Heart left ventricle (tissue), 16 donors: ENCODE results near the gene VN1R2. TPM values are rescaled to one million over a fixed set of nuclear protein-coding genes. Genes with fewer than 3 reads are reported as not detected.
"Not testable (repeated sequence)": the region's sequence is repeated elsewhere in the genome, so short reads cannot be mapped to it uniquely, and the experiment has no call there.

Source experiments
- ATAC-seq, 4 donors: fragments of 200-7000 bp; cut with Tn5 transposase; one replicate each; pipeline ENCODE4 v1.9.1; 2020 to 2022; ENCODE audit warnings: moderate library complexity in 4 of 4, mild to moderate bottlenecking in 3 of 4, moderate number of reproducible peaks in 1 of 4
- DNase-seq, 5 donors: peaks; one replicate each; pipeline ENCODE4 v3.0.0-alpha.2; 2020
- H3K27ac ChIP-seq, 12 donors: fragments of 200-600 bp; sonication (generic) in 4 of 12; one replicate each; pipeline versions ENCODE4 v1.5.0 to v1.8.0; 2016 to 2022; ENCODE audit warnings: mild to moderate bottlenecking in 2 of 12
- H3K27me3 ChIP-seq, 9 donors: fragments of 200-600 bp; sonication (generic) in 2 of 9; one replicate each; pipeline versions ENCODE4 v1.5.1 to v1.8.0; 2016 to 2022; ENCODE audit warnings: mild to moderate bottlenecking in 3 of 9
- H3K36me3 ChIP-seq, 9 donors: fragments of 200-600 bp; sonication (generic) in 2 of 9; one replicate each; pipeline versions ENCODE4 v1.5.0 to v1.8.0; 2018 to 2022; ENCODE audit warnings: mild to moderate bottlenecking in 2 of 9
- H3K4me1 ChIP-seq, 12 donors: fragments of 200-600 bp; sonication (generic) in 4 of 12; one replicate each; pipeline versions ENCODE4 v1.5.0 to v1.8.0; 2016 to 2022; ENCODE audit warnings: mild to moderate bottlenecking in 3 of 12
- H3K4me3 ChIP-seq, 12 donors: fragments of 200-600 bp; sonication (generic) in 4 of 12; one replicate each; pipeline versions ENCODE4 v1.5.0 to v1.8.0; 2017 to 2022; ENCODE audit warnings: mild to moderate bottlenecking in 9 of 12, moderate library complexity in 4 of 12
- H3K9me3 ChIP-seq, 12 donors: fragments of 200-600 bp; sonication (generic) in 4 of 12; one replicate each; pipeline versions ENCODE4 v1.5.0 to v1.8.0; 2016 to 2022; ENCODE audit warnings: mild to moderate bottlenecking in 1 of 12
- POLR2A ChIP-seq, 2 donors: fragments of 450-650 bp; IDR thresholded peaks; one replicate each; pipeline ENCODE4 v1.6.1; 2017; ENCODE audit warnings: antibody characterized with exemption in 2 of 2, mild to moderate bottlenecking in 2 of 2, moderate library complexity in 2 of 2
- WGBS, 4 donors: extraction: QIAGEN DNeasy Blood & Tissue Kit in 2 of 4; methylation state at CpG; one replicate each; pipeline versions ENCODE4 v1.1.5 to v1.1.7; 2013 to 2018; 5-methylcytosine and 5-hydroxymethylcytosine counted together
- intact Hi-C, 10 donors: fragments of 100-400 bp; cut with DNase I; formaldehyde crosslinking; loops; one replicate each; pipeline versions ENCODE4 v1.11.1 to v1.14.2; 2022
- polyA plus RNA-seq, 2 donors: library from polyadenylated mRNA; stranded (reverse); fragments of 200-250 nt; gene quantifications; one replicate each; pipeline ENCODE4 v1.2.3, GENCODE V29; 2013
- total RNA-seq, 9 donors: library from RNA; depleted of rRNA in 2 of 9; stranded (reverse); fragments of >200 nt in 2 of 9; fragmentation: NEBNext Ultra II Directional in 3 of 9; extraction: Animal tissue kit (Norgen Biotek cat#: 25700) in 3 of 9; gene quantifications; one replicate each; pipeline versions ENCODE4 v1.1.0 to v1.2.4, GENCODE V29; 2016 to 2023
- TF ChIP-seq, protein P1 (sequence below), 12 donors: fragments of 200-600 bp; sonication (generic) in 4 of 12; IDR thresholded peaks; one replicate each; pipeline versions ENCODE4 v1.5.0 to v1.8.0; 2018 to 2022; ENCODE audit warnings: antibody characterized with exemption in 12 of 12, mild to moderate bottlenecking in 5 of 12
- donor health status: ischemic (EF 13 %, LVEDD 7.1; RV severe dilation, severe dysfunction).
- donor health status: healthy with polysubstance abuse.
- donor health status: DM: no; HTN: yes; CAD: no.
- donor health status: DM: no; HTN: no; CAD: no.
- donor health status: ischemic (EF 25% LVEDD 6.9; RV normal size, moderate dysfunction).
- donor health status: ischemic (EF 25% LVEDD 5.7; RV mildly dilated, moderate dysfunction).
- donor health status: healthy.
- donor health status: DM: yes; HTN: yes; CAD: no.
- donor health status: ischemic (EF 35%, LVEDD 5.7; RV mildly dilated, moderate dysfunction).
- donor health status: nonischemic (EF 11% LVEDD 7.7; RV severe dilation, severe dysfunction).
- donor health status: DM: yes; HTN: yes; CAD: no.
- donor health status: PGD.
- donor health status: ischemic (EF 29% LVEDD 5.4; RV normal size, mild dysfunction).
- donor health status: nonischemic (EF 23%, LVEDD 6.1; RV moderate dilation, normal function).

The VN1R2 gene
- total and polyA plus RNA-seq, 11 donors = not detected

DNA sequence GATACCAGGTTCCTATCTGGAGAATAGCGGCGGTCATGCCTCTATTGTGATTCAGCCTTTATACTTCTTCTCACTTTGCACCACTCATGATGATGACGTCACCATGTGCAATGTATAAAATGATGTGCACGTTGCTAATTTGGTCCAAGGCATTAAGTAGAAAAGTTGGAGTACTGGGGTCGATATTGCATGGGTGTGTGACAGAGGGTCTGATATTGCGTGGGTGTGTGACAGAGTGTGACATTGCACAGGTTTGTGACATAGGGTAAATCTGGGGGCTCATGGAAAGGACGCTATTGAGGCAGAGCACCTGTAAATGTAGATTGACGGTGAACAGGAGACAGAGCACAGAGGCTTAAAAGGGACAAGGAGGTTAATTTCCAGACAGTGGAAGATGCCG, 14.0 kb downstream of the VN1R2 start:
- intact Hi-C loops = no loop called here
- TF ChIP-seq, protein P1, sequence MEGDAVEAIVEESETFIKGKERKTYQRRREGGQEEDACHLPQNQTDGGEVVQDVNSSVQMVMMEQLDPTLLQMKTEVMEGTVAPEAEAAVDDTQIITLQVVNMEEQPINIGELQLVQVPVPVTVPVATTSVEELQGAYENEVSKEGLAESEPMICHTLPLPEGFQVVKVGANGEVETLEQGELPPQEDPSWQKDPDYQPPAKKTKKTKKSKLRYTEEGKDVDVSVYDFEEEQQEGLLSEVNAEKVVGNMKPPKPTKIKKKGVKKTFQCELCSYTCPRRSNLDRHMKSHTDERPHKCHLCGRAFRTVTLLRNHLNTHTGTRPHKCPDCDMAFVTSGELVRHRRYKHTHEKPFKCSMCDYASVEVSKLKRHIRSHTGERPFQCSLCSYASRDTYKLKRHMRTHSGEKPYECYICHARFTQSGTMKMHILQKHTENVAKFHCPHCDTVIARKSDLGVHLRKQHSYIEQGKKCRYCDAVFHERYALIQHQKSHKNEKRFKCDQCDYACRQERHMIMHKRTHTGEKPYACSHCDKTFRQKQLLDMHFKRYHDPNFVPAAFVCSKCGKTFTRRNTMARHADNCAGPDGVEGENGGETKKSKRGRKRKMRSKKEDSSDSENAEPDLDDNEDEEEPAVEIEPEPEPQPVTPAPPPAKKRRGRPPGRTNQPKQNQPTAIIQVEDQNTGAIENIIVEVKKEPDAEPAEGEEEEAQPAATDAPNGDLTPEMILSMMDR (IDR thresholded peaks at IDR 0.05) = no peak
- TF ChIP-seq POLR2A (IDR thresholded peaks at IDR 0.05) = no peak
- no peak overlapping the region for H3K4me3 ChIP-seq
- no peak overlapping the region for H3K27ac ChIP-seq
- WGBS, 4 donors = 80 to 86% (median 83%) methylated on average over 9 of the region's 9 CpGs
- no peak for DNase-seq
- no peaks in the 10 kb centered on the region for H3K36me3 ChIP-seq
- H3K27me3 ChIP-seq = peaks cover 0 to 16% (median 0%) of the 10 kb centered on the region in 9 donors
- no peak for ATAC-seq
- peaks cover 0 to 1% (median 0%) of the 10 kb centered on the region in 12 donors for H3K9me3 ChIP-seq
- H3K4me1 ChIP-seq = no peaks in the 10 kb centered on the region

DNA sequence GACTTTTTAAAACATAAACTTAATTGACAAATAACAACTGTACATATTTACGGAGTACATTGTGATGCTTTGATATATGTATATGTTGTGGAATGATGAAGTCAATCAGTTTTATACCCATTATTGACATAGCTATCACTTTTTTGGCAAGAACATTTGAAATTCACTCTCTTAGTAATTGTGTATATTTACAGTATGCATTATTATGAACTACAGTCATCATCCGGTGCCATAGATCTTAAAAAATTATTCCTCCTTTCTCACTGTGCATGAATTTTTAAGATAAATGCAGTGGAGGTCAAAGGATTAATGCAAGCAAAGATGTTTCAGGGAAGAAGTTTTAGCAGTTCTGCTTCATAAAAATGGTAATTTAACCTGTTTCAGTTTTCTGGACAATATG, 17.4 kb downstream of the VN1R2 start:
- no peak overlapping the region for H3K4me3 ChIP-seq
- 93 to 97% (median 94%) methylated on average over 2 of the region's 2 CpGs for WGBS, 4 donors
- H3K36me3 ChIP-seq = no peaks in the 10 kb centered on the region
- H3K27ac ChIP-seq = no peak overlapping the region
- H3K9me3 ChIP-seq = peaks cover 0 to 7% (median 0%) of the 10 kb centered on the region in 12 donors
- intact Hi-C loops = no loop called here
- no peaks in the 10 kb centered on the region for H3K4me1 ChIP-seq
- DNase-seq (no peak), ATAC-seq (no peak)
- TF ChIP-seq POLR2A (IDR thresholded peaks at IDR 0.05) = no peak
- TF ChIP-seq, protein P1 (IDR thresholded peaks at IDR 0.05) = no peak
- H3K27me3 ChIP-seq = peaks cover 0 to 25% (median 0%) of the 10 kb centered on the region in 9 donors

DNA sequence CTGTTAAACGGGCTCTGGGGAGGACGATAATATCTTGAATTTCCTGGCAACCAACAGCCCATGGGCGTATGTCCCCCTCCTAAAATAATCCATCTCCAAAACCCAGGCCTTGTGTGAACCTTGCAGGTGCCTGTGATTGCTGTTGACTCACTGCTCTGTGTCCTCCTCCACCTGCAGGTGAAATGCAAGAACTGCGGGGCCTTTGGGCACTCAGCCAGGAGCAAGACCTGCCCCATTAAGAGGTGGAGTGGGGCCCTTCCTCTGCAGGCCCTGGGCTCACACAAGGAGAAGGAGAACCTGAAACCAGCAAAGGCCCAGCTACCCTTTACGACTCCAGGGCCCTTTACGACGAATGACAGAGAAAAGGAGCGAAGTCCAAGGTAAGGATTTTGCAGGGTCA, 23.9 kb downstream of the VN1R2 start:
- DNase-seq, H3K36me3 ChIP-seq, H3K9me3 ChIP-seq, H3K27ac ChIP-seq, H3K4me3 ChIP-seq, intact Hi-C loops, H3K4me1 ChIP-seq, ATAC-seq: not testable (repeated sequence)
- 22 to 81% (median 51%) methylated on average over 1 to 3 of the region's 8 CpGs for WGBS, 4 donors
- peaks cover 0 to 15% (median 0%) of the 10 kb centered on the region in 9 donors for H3K27me3 ChIP-seq

DNA sequence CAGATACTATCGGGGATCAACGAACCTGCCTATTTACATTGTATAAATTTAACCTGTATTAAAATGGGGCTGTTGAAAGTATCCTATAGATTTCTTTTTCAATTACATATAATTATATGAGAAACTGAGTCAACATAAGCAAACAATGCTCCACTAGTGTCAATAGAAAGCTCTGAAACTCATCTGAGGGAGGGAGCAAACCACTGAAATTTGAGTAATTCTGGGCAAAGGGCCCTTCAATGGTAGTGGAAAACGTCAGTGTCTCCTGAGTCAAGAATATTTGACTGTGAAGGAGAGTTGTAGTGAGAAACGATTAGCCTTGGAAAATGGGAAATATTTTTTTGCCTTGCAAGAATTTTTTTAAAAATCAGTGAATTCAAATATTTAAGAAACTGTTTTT, 27.0 kb downstream of the VN1R2 start:
- no peak for TF ChIP-seq POLR2A (IDR thresholded peaks at IDR 0.05)
- TF ChIP-seq, protein P1 (IDR thresholded peaks at IDR 0.05) = no peak
- Histone ChIP-seq H3K4me3 (no peak overlapping the region), H3K4me1 (no peaks in the 10 kb centered on the region), H3K9me3 (peaks cover 0 to 6% (median 0%) of the 10 kb centered on the region in 12 donors), H3K27me3 (peaks cover 0 to 2% (median 0%) of the 10 kb centered on the region in 9 donors), H3K36me3 (no peaks in the 10 kb centered on the region), H3K27ac (no peak overlapping the region)
- 68 to 73% (median 69%) methylated on average over 4 of the region's 4 CpGs for WGBS, 4 donors
- DNase-seq (no peak), ATAC-seq (no peak)
- intact Hi-C loops = no loop called here
